CD8-positive, alpha-beta memory T cell (primary cell): Measurements from ENCODE around the gene SLC13A1. TPM values are rescaled to one million over a fixed set of nuclear protein-coding genes. Genes with fewer than 3 reads are reported as not detected.

ENCODE experiments used
- CTCF ChIA-PET: fragments of 350-600 bp; sonication (Branson Sonifier 250); formaldehyde crosslinking; loops from one replicate; lab custom pipeline; 2021; ENCODE audit warnings: antibody characterized with exemption; lab: Charles Lee
- POLR2A ChIA-PET: fragments of 350-600 bp; sonication (Branson Sonifier 250); formaldehyde crosslinking; loops from one replicate; lab custom pipeline; 2021; ENCODE audit warnings: antibody characterized with exemption; lab: Charles Lee
- DNase-seq, 5 donors: peaks; one replicate each; pipeline versions ENCODE4 v3.0.0 to v3.0.0-alpha.2; 2020 to 2022; ENCODE audit warnings: mixed read lengths in 1 of 5
- H3K27ac ChIP-seq: one replicate; pipeline ENCODE4 v1.7.0; 2013; ENCODE audit warnings: low read depth, mild to moderate bottlenecking, low read length, moderate library complexity
- H3K27me3 ChIP-seq: 2 replicates; pipeline ENCODE4 v1.7.0; 2013; ENCODE audit warnings: low read length, mild to moderate bottlenecking; ENCODE audit not compliant: insufficient read depth, poor library complexity, severe bottlenecking
- H3K36me3 ChIP-seq: 2 replicates; pipeline ENCODE4 v1.7.0; 2013; ENCODE audit warnings: mild to moderate bottlenecking, low read length, moderate library complexity; ENCODE audit not compliant: insufficient read depth
- H3K4me1 ChIP-seq: 2 replicates; pipeline ENCODE4 v1.7.0; 2013; ENCODE audit warnings: mild to moderate bottlenecking, low read length, moderate library complexity; ENCODE audit not compliant: insufficient read depth
- H3K4me3 ChIP-seq: 2 replicates; pipeline ENCODE4 v1.7.0; 2013; ENCODE audit warnings: mild to moderate bottlenecking, low read length
- H3K9me3 ChIP-seq: 2 replicates; pipeline ENCODE4 v1.7.0; 2013; ENCODE audit warnings: mild to moderate bottlenecking, low read length
- H3K27ac Mint-ChIP-seq, 8 donors: one replicate each; pipeline ENCODE4 v1.8.0; 2020 to 2021; ENCODE audit warnings: mixed read lengths in 8 of 8, mild to moderate bottlenecking in 6 of 8, inconsistent platforms in 3 of 8, moderate library complexity in 3 of 8
- H3K27me3 Mint-ChIP-seq, 2 donors: one replicate each; pipeline ENCODE4 v1.8.0; 2020 to 2021; ENCODE audit warnings: mixed read lengths in 2 of 2, mild to moderate bottlenecking in 1 of 2, moderate library complexity in 1 of 2
- H3K36me3 Mint-ChIP-seq, 3 donors: one replicate each; pipeline ENCODE4 v1.8.0; 2020 to 2021; ENCODE audit warnings: mixed read lengths in 3 of 3, inconsistent platforms in 1 of 3, mild to moderate bottlenecking in 1 of 3
- H3K4me1 Mint-ChIP-seq, 3 donors: one replicate each; pipeline ENCODE4 v1.8.0; 2020 to 2021; ENCODE audit warnings: mixed read lengths in 3 of 3, inconsistent platforms in 1 of 3, mild to moderate bottlenecking in 1 of 3
- H3K4me3 Mint-ChIP-seq, 7 donors: one replicate each; pipeline ENCODE4 v1.8.0; 2020 to 2021; ENCODE audit warnings: mixed read lengths in 7 of 7, mild to moderate bottlenecking in 6 of 7, moderate library complexity in 4 of 7, inconsistent platforms in 2 of 7
- H3K9me3 Mint-ChIP-seq, 5 donors: one replicate each; pipeline ENCODE4 v1.8.0; 2020 to 2022; ENCODE audit warnings: mixed read lengths in 5 of 5, mild to moderate bottlenecking in 3 of 5, moderate library complexity in 2 of 5, inconsistent platforms in 1 of 5
- polyA plus RNA-seq: library from polyadenylated mRNA; unstranded; fragments of 300-500 nt; fragmentation: Illumina TruSeq; gene quantifications from one replicate; pipeline ENCODE4 v1.2.3, GENCODE V29; 2021
- total RNA-seq, 2 experiments: library from RNA; stranded (reverse); gene quantifications; one replicate each; pipeline ENCODE4 v1.2.3, GENCODE V29; 2021

SLC13A1 gene
- total and polyA plus RNA-seq, 3 experiments from 2014 or later: not detected

- Mint-ChIP-seq H3K4me3 (no peak overlapping the region), H3K27ac (no peak overlapping the region), H3K9me3 (peaks cover 3 to 14% (median 5%) of the 10 kb centered on the region in 5 donors), H3K27me3 (no peaks in the 10 kb centered on the region), H3K36me3 (no peaks in the 10 kb centered on the region), H3K4me1 (no peaks in the 10 kb centered on the region)
- Histone ChIP-seq H3K4me3 (no peak overlapping the region), H3K4me1 (no peaks in the 10 kb centered on the region), H3K27ac (no peak overlapping the region), H3K27me3 (no peaks in the 10 kb centered on the region), H3K36me3 (no peaks in the 10 kb centered on the region), H3K9me3 (no peaks in the 10 kb centered on the region)
- ChIA-PET POLR2A (no interaction called here), CTCF (no interaction called here)
- no peak for DNase-seq
These were observed 15.5 kb downstream of the SLC13A1 start for GRCh38 chr7:123184271-123184670.

GRCh38 chr7:123183431-123183830, 16.3 kb downstream of the SLC13A1 start:
- Histone ChIP-seq H3K27ac (no peak overlapping the region), H3K36me3 (no peaks in the 10 kb centered on the region), H3K4me1 (no peaks in the 10 kb centered on the region), H3K9me3 (no peaks in the 10 kb centered on the region), H3K27me3 (no peaks in the 10 kb centered on the region), H3K4me3 (no peak overlapping the region)
- Mint-ChIP-seq H3K4me3 (no peak overlapping the region), H3K36me3 (no peaks in the 10 kb centered on the region), H3K27ac (no peak overlapping the region), H3K27me3 (no peaks in the 10 kb centered on the region), H3K9me3 (peaks cover 1 to 13% (median 6%) of the 10 kb centered on the region in 5 donors), H3K4me1 (no peaks in the 10 kb centered on the region)
- POLR2A ChIA-PET: no interaction called here
- CTCF ChIA-PET: no interaction called here
- DNase-seq: no peak

GRCh38 chr7:123177442-123177841, 22.3 kb downstream of the SLC13A1 start:
- Mint-ChIP-seq H3K27ac (no peak overlapping the region), H3K36me3 (no peaks in the 10 kb centered on the region), H3K27me3 (no peaks in the 10 kb centered on the region), H3K4me1 (no peaks in the 10 kb centered on the region), H3K4me3 (no peak overlapping the region), H3K9me3 (peaks cover 0 to 10% (median 7%) of the 10 kb centered on the region in 5 donors)
- H3K9me3 ChIP-seq: no peaks in the 10 kb centered on the region
- DNase-seq: no peak
- ChIA-PET CTCF (no interaction called here), POLR2A (no interaction called here)
- no peaks in the 10 kb centered on the region for H3K4me1 ChIP-seq
- H3K27me3 ChIP-seq: no peaks in the 10 kb centered on the region
- no peaks in the 10 kb centered on the region for H3K36me3 ChIP-seq
- no peak overlapping the region for H3K4me3 ChIP-seq
- no peak overlapping the region for H3K27ac ChIP-seq

- no peaks in the 10 kb centered on the region for H3K27me3 ChIP-seq
- H3K9me3 ChIP-seq: no peaks in the 10 kb centered on the region
- H3K4me3 Mint-ChIP-seq: no peak overlapping the region
- ChIA-PET CTCF (no interaction called here), POLR2A (no interaction called here)
- no peak overlapping the region for H3K27ac ChIP-seq
- H3K4me1 ChIP-seq: no peaks in the 10 kb centered on the region
- no peaks in the 10 kb centered on the region for H3K4me1 Mint-ChIP-seq
- H3K27ac Mint-ChIP-seq: no peak overlapping the region
- H3K4me3 ChIP-seq: no peak overlapping the region
- no peak for DNase-seq
- no peaks in the 10 kb centered on the region for H3K36me3 Mint-ChIP-seq
- peaks cover 0 to 19% (median 2%) of the 10 kb centered on the region in 5 donors for H3K9me3 Mint-ChIP-seq
- no peaks in the 10 kb centered on the region for H3K27me3 Mint-ChIP-seq
- no peaks in the 10 kb centered on the region for H3K36me3 ChIP-seq
These were observed 29.2 kb downstream of the SLC13A1 start for GRCh38 chr7:123170333-123171246.

DNA sequence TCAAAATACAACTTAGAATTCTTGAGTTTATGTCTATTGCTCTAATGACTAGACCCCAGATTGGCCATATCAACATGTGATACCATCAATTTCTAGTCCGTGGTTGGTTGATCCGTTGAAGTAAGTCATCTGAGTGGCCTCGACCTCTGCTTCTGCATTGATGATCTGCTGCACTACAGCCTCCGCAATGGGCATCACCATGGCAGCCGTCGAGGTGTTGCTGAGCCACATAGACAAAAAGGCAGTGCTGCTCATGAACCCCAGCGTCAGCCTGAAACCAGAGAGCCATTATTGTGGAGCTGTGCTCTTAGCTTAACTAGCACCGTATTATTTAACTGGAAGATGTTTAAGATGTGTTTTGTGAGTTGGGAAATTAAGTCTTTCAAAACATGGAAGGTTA, 30.7 kb downstream of the SLC13A1 start:
- no peaks in the 10 kb centered on the region for H3K27me3 ChIP-seq
- DNase-seq: no peak
- no peaks in the 10 kb centered on the region for H3K4me1 Mint-ChIP-seq
- H3K36me3 Mint-ChIP-seq: no peaks in the 10 kb centered on the region
- POLR2A ChIA-PET: no interaction called here
- no peaks in the 10 kb centered on the region for H3K36me3 ChIP-seq
- H3K4me3 Mint-ChIP-seq: no peak overlapping the region
- H3K4me3 ChIP-seq: no peak overlapping the region
- CTCF ChIA-PET: no interaction called here
- H3K27ac ChIP-seq: no peak overlapping the region
- H3K4me1 ChIP-seq: no peaks in the 10 kb centered on the region
- H3K9me3 ChIP-seq: no peaks in the 10 kb centered on the region
- H3K27ac Mint-ChIP-seq: no peak overlapping the region
- H3K9me3 Mint-ChIP-seq: peaks cover 0 to 17% (median under 1%) of the 10 kb centered on the region in 5 donors
- H3K27me3 Mint-ChIP-seq: no peaks in the 10 kb centered on the region

GRCh38 chr7:123157606-123158005, 42.2 kb downstream of the SLC13A1 start:
- Histone ChIP-seq H3K4me3 (no peak overlapping the region), H3K9me3 (no peaks in the 10 kb centered on the region), H3K27me3 (no peaks in the 10 kb centered on the region), H3K4me1 (no peaks in the 10 kb centered on the region), H3K36me3 (no peaks in the 10 kb centered on the region), H3K27ac (no peak overlapping the region)
- no peaks in the 10 kb centered on the region for H3K27me3 Mint-ChIP-seq
- DNase-seq: no peak
- no peak overlapping the region for H3K4me3 Mint-ChIP-seq
- ChIA-PET CTCF (no interaction called here), POLR2A (no interaction called here)
- no peaks in the 10 kb centered on the region for H3K4me1 Mint-ChIP-seq
- H3K27ac Mint-ChIP-seq: no peak overlapping the region
- peaks cover 0 to 5% (median 2%) of the 10 kb centered on the region in 5 donors for H3K9me3 Mint-ChIP-seq
- H3K36me3 Mint-ChIP-seq: no peaks in the 10 kb centered on the region

GRCh38 chr7:123155571-123155970, 44.2 kb downstream of the SLC13A1 start:
- Histone ChIP-seq H3K36me3 (no peaks in the 10 kb centered on the region), H3K4me1 (no peaks in the 10 kb centered on the region), H3K27me3 (no peaks in the 10 kb centered on the region), H3K4me3 (no peak overlapping the region), H3K9me3 (no peaks in the 10 kb centered on the region), H3K27ac (no peak overlapping the region)
- Mint-ChIP-seq H3K27me3 (no peaks in the 10 kb centered on the region), H3K4me3 (no peak overlapping the region), H3K36me3 (no peaks in the 10 kb centered on the region), H3K27ac (no peak overlapping the region), H3K4me1 (no peaks in the 10 kb centered on the region), H3K9me3 (peaks cover 0 to 7% (median 2%) of the 10 kb centered on the region in 5 donors)
- CTCF ChIA-PET: no interaction called here
- POLR2A ChIA-PET: no interaction called here
- no peak for DNase-seq

GRCh38 chr7:123154231-123154860, 45.4 kb downstream of the SLC13A1 start:
- Mint-ChIP-seq H3K4me1 (no peaks in the 10 kb centered on the region), H3K36me3 (no peaks in the 10 kb centered on the region)
- POLR2A ChIA-PET: no interaction called here

More at GRCh38 chr7:123154231-123154860, 45.4 kb downstream of the SLC13A1 start:
- no peaks in the 10 kb centered on the region for H3K27me3 Mint-ChIP-seq
- no peak overlapping the region for H3K27ac Mint-ChIP-seq
- Histone ChIP-seq H3K27me3 (no peaks in the 10 kb centered on the region), H3K9me3 (no peaks in the 10 kb centered on the region), H3K36me3 (no peaks in the 10 kb centered on the region), H3K4me3 (no peak overlapping the region), H3K27ac (no peak overlapping the region), H3K4me1 (no peaks in the 10 kb centered on the region)
- H3K4me3 Mint-ChIP-seq: no peak overlapping the region
- no peak for DNase-seq
- peaks cover 0 to 8% (median 2%) of the 10 kb centered on the region in 5 donors for H3K9me3 Mint-ChIP-seq
- CTCF ChIA-PET: no interaction called here
